Glutamatergic neuron (in vitro differentiated cells): Measurements from ENCODE around the gene CAMSAP3. TPM values are rescaled to one million over a fixed set of nuclear protein-coding genes. Genes with fewer than 3 reads are reported as not detected.

Experiments
- DNase-seq: peaks from one replicate; pipeline ENCODE4 v3.0.0; 2022
- H3K27ac Mint-ChIP-seq: one replicate; pipeline ENCODE4 v1.8.0; 2020; ENCODE audit warnings: mild to moderate bottlenecking, mixed read lengths, inconsistent platforms; ENCODE audit not compliant: unreplicated experiment
- H3K27me3 Mint-ChIP-seq: one replicate; pipeline ENCODE4 v1.8.0; 2020; ENCODE audit warnings: mild to moderate bottlenecking, moderate library complexity, mixed read lengths, inconsistent platforms; ENCODE audit not compliant: unreplicated experiment
- H3K36me3 Mint-ChIP-seq: one replicate; pipeline ENCODE4 v1.8.0; 2020; ENCODE audit warnings: mild to moderate bottlenecking, mixed read lengths, inconsistent platforms; ENCODE audit not compliant: unreplicated experiment
- H3K4me1 Mint-ChIP-seq: one replicate; pipeline ENCODE4 v1.8.0; 2020; ENCODE audit warnings: mild to moderate bottlenecking, low read depth, mixed read lengths, inconsistent platforms; ENCODE audit not compliant: unreplicated experiment
- H3K4me3 Mint-ChIP-seq: one replicate; pipeline ENCODE4 v1.8.0; 2020; ENCODE audit warnings: mild to moderate bottlenecking, mixed read lengths, inconsistent platforms; ENCODE audit not compliant: unreplicated experiment
- H3K9me3 Mint-ChIP-seq: one replicate; pipeline ENCODE4 v1.8.0; 2020; ENCODE audit warnings: mild to moderate bottlenecking, moderate library complexity, mixed read lengths, inconsistent platforms; ENCODE audit not compliant: unreplicated experiment
- CTCF ChIP-seq: fragments of 200-600 bp; sonication (generic); IDR thresholded peaks from one replicate; pipeline ENCODE4 v1.5.0; 2021; ENCODE audit not compliant: partially characterized antibody, unreplicated experiment
- microRNA-seq: library from miRNA; unstranded; fragments of <30 nt; microRNA quantifications from one replicate; pipeline ENCODE4, GENCODE V29; 2020; ENCODE audit not compliant: unreplicated experiment
- total RNA-seq: library from RNA; stranded (reverse); fragmentation: NEBNext Ultra II Directional; extraction: Animal tissue kit (Norgen Biotek cat#: 25700); gene quantifications from one replicate; pipeline ENCODE4 v1.2.1, GENCODE V29; 2021; ENCODE audit not compliant: unreplicated experiment

Gene CAMSAP3
- total RNA-seq, 1 donor from 2014 or later = 47.6 TPM

- no peak for DNase-seq
- H3K9me3 Mint-ChIP-seq = peaks cover 2% of the 10 kb centered on the region
- H3K36me3 Mint-ChIP-seq = no peaks in the 10 kb centered on the region
- H3K4me3 Mint-ChIP-seq = no peak overlapping the region
- peaks cover 4% of the 10 kb centered on the region for H3K4me1 Mint-ChIP-seq
- TF ChIP-seq CTCF = no peak
- peaks cover 8% of the 10 kb centered on the region for H3K27me3 Mint-ChIP-seq
- H3K27ac Mint-ChIP-seq = no peak overlapping the region
Observed at GRCh38 chr19:7665076-7665475, 69.4 kb downstream of the CAMSAP3 start.

Small RNA genes lying within 50 kb of the gene (microRNA-seq; reads per million reads assigned to microRNA genes)
- 4.1 reads per million, percentile 28 among the genes with 10 or more reads in this experiment for gene MIR6792

Other genes starting within 250 kb of the CAMSAP3 start
- 44.1 TPM for gene ARHGEF18, start 246.9 kb upstream of the CAMSAP3 start, total RNA-seq
- 2.6 TPM for gene PEX11G, start 106.8 kb upstream of the CAMSAP3 start, total RNA-seq
- gene ZNF358, start 79.8 kb upstream of the CAMSAP3 start, total RNA-seq = 148 TPM
- gene MCOLN1, start 73.2 kb upstream of the CAMSAP3 start, total RNA-seq = 39.8 TPM
- 82.0 TPM for gene PNPLA6, start 60.1 kb upstream of the CAMSAP3 start, total RNA-seq
- 32.8 TPM for gene XAB2, start 33.7 kb downstream of the CAMSAP3 start, total RNA-seq
- gene PET100, start 33.9 kb downstream of the CAMSAP3 start, total RNA-seq = 186 TPM
- gene PCP2, start 37.9 kb downstream of the CAMSAP3 start, total RNA-seq = not detected
- gene STXBP2, start 41.2 kb downstream of the CAMSAP3 start, total RNA-seq = 32.8 TPM
- not detected for gene RETN, start 73.2 kb downstream of the CAMSAP3 start, total RNA-seq
- not detected for gene MCEMP1, start 81.2 kb downstream of the CAMSAP3 start, total RNA-seq
- gene TRAPPC5, start 85.0 kb downstream of the CAMSAP3 start, total RNA-seq = 142 TPM
- not detected for gene FCER2, start 106.3 kb downstream of the CAMSAP3 start, total RNA-seq
- 14.8 TPM for gene CLEC4G, start 136.2 kb downstream of the CAMSAP3 start, total RNA-seq
- gene CD209, start 151.7 kb downstream of the CAMSAP3 start, total RNA-seq = not detected
- gene CLEC4M, start 167.4 kb downstream of the CAMSAP3 start, total RNA-seq = not detected
- gene EVI5L, start 234.4 kb downstream of the CAMSAP3 start, total RNA-seq = 36.4 TPM